AG09309 (cell line): ENCODE measurements around the gene HOMER1.

Experiments
- DNase-seq: peaks from one replicate; pipeline ENCODE4 v3.0.0-alpha.2; 2010; ENCODE audit warnings: low read depth
- H3K4me3 ChIP-seq: 2 replicates; pipeline ENCODE4 v1.5.1; 2011; ENCODE audit warnings: mild to moderate bottlenecking, low read depth, low read length, moderate library complexity; ENCODE audit not compliant: control insufficient read depth
- CTCF ChIP-seq: IDR thresholded peaks from 2 replicates; pipeline ENCODE4 v1.5.1; 2011; ENCODE audit warnings: mild to moderate bottlenecking, low read depth, low read length, inconsistent platforms; ENCODE audit not compliant: insufficient read depth, control insufficient read depth; ENCODE audit errors: missing control alignments

Gene HOMER1

GRCh38 chr5:79378510-79379186, 135.3 kb downstream of the HOMER1 start:
- no peak for TF ChIP-seq CTCF
- no peak for DNase-seq
- no peak overlapping the region for H3K4me3 ChIP-seq

GRCh38 chr5:79357398-79357797, 156.5 kb downstream of the HOMER1 start:
- no peak for DNase-seq
- H3K4me3 ChIP-seq = no peak overlapping the region
- no peak for TF ChIP-seq CTCF

- no peak overlapping the region for H3K4me3 ChIP-seq
- TF ChIP-seq CTCF = no peak
- DNase-seq = no peak
Measured at GRCh38 chr5:79349881-79350280, 164.1 kb downstream of the HOMER1 start.

GRCh38 chr5:79349047-79349446, 164.9 kb downstream of the HOMER1 start:
- H3K4me3 ChIP-seq = no peak overlapping the region
- no peak for TF ChIP-seq CTCF
- DNase-seq = no peak

GRCh38 chr5:79346420-79346824, 167.5 kb downstream of the HOMER1 start:
- no peak for TF ChIP-seq CTCF
- H3K4me3 ChIP-seq = no peak overlapping the region
- DNase-seq = peak; percentile 20

GRCh38 chr5:79333852-79334557, 179.9 kb downstream of the HOMER1 start:
- no peak for TF ChIP-seq CTCF
- no peak overlapping the region for H3K4me3 ChIP-seq
- no peak for DNase-seq
